Fibroblast of lung (primary cell): ENCODE measurements around the gene NANOG. TPM values are rescaled to one million over a fixed set of nuclear protein-coding genes. Genes with fewer than 3 reads are reported as not detected.
"Not testable (repeated sequence)": the region's sequence is repeated elsewhere in the genome, so short reads cannot be mapped to it uniquely, and the experiment has no call there.

Source experiments
- DNase-seq, 2 donors: peaks; one replicate each; pipeline versions ENCODE4 v3.0.0 to v3.0.0-alpha.2; 2010; ENCODE audit warnings: low read depth in 2 of 2
- H2AFZ ChIP-seq: 2 replicates; pipeline ENCODE4 v1.5.1; 2012; ENCODE audit warnings: low read length, control low read depth, inconsistent platforms
- H3K27ac ChIP-seq: 2 replicates; pipeline ENCODE4 v1.5.1; 2011; ENCODE audit warnings: low read length, control low read depth; ENCODE audit not compliant: insufficient read depth
- H3K27me3 ChIP-seq: 2 replicates; pipeline ENCODE4 v1.5.1; 2011; ENCODE audit warnings: mild to moderate bottlenecking, low read length; ENCODE audit not compliant: control insufficient read depth, insufficient read depth
- H3K36me3 ChIP-seq: 2 replicates; pipeline ENCODE4 v1.5.1; 2011; ENCODE audit warnings: low read length; ENCODE audit not compliant: control insufficient read depth, insufficient read depth
- H3K4me1 ChIP-seq: 2 replicates; pipeline ENCODE4 v1.5.1; 2011; ENCODE audit warnings: low read length; ENCODE audit not compliant: control insufficient read depth, insufficient read depth; ENCODE audit errors: extremely low read depth
- H3K4me2 ChIP-seq: 2 replicates; pipeline ENCODE4 v1.5.1; 2011; ENCODE audit warnings: low read length, control low read depth; ENCODE audit not compliant: insufficient read depth; ENCODE audit errors: extremely low read depth
- H3K4me3 ChIP-seq, 4 experiments: fragments of 200-600 bp in 1 of 4; sonication (generic) in 1 of 4; replicated peaks in 1 of 4; 2 replicates each; pipeline ENCODE4 v1.5.1; 2011 to 2016; ENCODE audit warnings: low read length in 4 of 4, low read depth in 3 of 4, mild to moderate bottlenecking in 3 of 4, control low read depth in 2 of 4, inconsistent platforms in 1 of 4, mixed read lengths in 1 of 4; ENCODE audit not compliant: insufficient read depth in 1 of 4; ENCODE audit errors: control extremely low read depth in 1 of 4
- H3K79me2 ChIP-seq: 2 replicates; pipeline ENCODE4 v1.5.1; 2012; ENCODE audit warnings: mild to moderate bottlenecking, low read length, inconsistent platforms; ENCODE audit not compliant: control insufficient read depth, insufficient read depth
- H3K9ac ChIP-seq: 2 replicates; pipeline ENCODE4 v1.5.1; 2011; ENCODE audit warnings: mild to moderate bottlenecking, low read length, control low read depth; ENCODE audit not compliant: insufficient read depth
- H3K9me3 ChIP-seq: 2 replicates; pipeline ENCODE4 v1.5.1; 2012; ENCODE audit warnings: low read depth, low read length; ENCODE audit not compliant: control insufficient read depth, insufficient read depth
- H4K20me1 ChIP-seq: 2 replicates; pipeline ENCODE4 v1.5.1; 2011; ENCODE audit warnings: low read length; ENCODE audit not compliant: control insufficient read depth, insufficient read depth; ENCODE audit errors: extremely low read depth
- EZH2 ChIP-seq: IDR thresholded peaks from 2 replicates; pipeline ENCODE4 v1.5.1; 2012; ENCODE audit warnings: low read length, control low read depth, mild to moderate bottlenecking; ENCODE audit errors: missing control alignments
- polyA plus RNA-seq, 2 donors: library from polyadenylated mRNA; depleted of rRNA in 1 of 2; stranded (reverse) in 1 of 2; unstranded in 1 of 2; fragments of >200 nt; gene quantifications; 2 replicates each; pipeline ENCODE4 v1.2.1, GENCODE V29; 2011 to 2012; ENCODE audit warnings: missing spikeins in 1 of 2
- total RNA-seq: library from RNA; depleted of rRNA; stranded (reverse); fragments of >200 nt; gene quantifications from 2 replicates; pipeline ENCODE4 v1.2.1, GENCODE V29; 2014
- TF ChIP-seq, protein P1 (sequence below), 2 donors: IDR thresholded peaks in 1 of 2; conservative IDR thresholded peaks in 1 of 2; 1 replicate in 1 of 2; 2 replicates in 1 of 2; pipeline ENCODE4 v1.5.1; 2011 to 2012; ENCODE audit warnings: low read length in 2 of 2, control low read depth in 1 of 2, inconsistent platforms in 1 of 2, low read depth in 1 of 2, mild to moderate bottlenecking in 1 of 2

The NANOG gene
- total and polyA plus RNA-seq, 2 donors (not counting 1 experiment from before 2014, with no cell fraction given): 0.02 TPM; not detected in 1

DNA sequence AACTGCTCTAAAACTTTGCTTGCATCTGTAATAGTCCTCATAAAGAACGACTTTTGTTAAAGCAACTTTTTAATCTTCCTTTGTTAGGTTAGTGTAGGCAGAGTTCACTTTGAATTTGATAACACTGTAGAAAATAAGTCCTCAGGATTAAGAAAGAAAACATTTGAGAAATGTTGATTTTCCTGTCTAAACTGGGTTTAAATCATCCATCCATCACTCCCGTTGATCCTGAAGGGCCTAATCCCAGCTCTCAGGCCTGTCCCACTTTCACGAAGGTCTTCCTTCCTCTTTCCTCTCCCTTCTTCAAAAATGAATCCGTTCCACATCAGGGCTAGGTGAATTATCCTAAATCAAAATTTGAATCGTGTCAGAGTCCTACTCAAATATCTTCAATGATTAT lies 46.6 kb downstream of the NANOG start:
- no peaks in the 10 kb centered on the region for H3K36me3 ChIP-seq
- H3K27me3 ChIP-seq: no peaks in the 10 kb centered on the region
- no peak for DNase-seq
- H4K20me1 ChIP-seq: no peaks in the 10 kb centered on the region
- H2AFZ ChIP-seq: no peak overlapping the region
- H3K9ac ChIP-seq: no peak overlapping the region
- H3K79me2 ChIP-seq: no peaks in the 10 kb centered on the region
- no peak overlapping the region for H3K4me2 ChIP-seq
- H3K9me3 ChIP-seq: no peaks in the 10 kb centered on the region
- no peak overlapping the region for H3K27ac ChIP-seq
- H3K4me3 ChIP-seq: no peak overlapping the region
- TF ChIP-seq, protein P1, sequence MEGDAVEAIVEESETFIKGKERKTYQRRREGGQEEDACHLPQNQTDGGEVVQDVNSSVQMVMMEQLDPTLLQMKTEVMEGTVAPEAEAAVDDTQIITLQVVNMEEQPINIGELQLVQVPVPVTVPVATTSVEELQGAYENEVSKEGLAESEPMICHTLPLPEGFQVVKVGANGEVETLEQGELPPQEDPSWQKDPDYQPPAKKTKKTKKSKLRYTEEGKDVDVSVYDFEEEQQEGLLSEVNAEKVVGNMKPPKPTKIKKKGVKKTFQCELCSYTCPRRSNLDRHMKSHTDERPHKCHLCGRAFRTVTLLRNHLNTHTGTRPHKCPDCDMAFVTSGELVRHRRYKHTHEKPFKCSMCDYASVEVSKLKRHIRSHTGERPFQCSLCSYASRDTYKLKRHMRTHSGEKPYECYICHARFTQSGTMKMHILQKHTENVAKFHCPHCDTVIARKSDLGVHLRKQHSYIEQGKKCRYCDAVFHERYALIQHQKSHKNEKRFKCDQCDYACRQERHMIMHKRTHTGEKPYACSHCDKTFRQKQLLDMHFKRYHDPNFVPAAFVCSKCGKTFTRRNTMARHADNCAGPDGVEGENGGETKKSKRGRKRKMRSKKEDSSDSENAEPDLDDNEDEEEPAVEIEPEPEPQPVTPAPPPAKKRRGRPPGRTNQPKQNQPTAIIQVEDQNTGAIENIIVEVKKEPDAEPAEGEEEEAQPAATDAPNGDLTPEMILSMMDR (conservative IDR thresholded peaks at IDR 0.05 in 1 of 2, IDR thresholded peaks at IDR 0.05 in 1 of 2; ENCODE audit: low read depth in 1 of 2, low read length in 2 of 2): no peak
- TF ChIP-seq EZH2: no peak
- H3K4me1 ChIP-seq: no peaks in the 10 kb centered on the region

DNA sequence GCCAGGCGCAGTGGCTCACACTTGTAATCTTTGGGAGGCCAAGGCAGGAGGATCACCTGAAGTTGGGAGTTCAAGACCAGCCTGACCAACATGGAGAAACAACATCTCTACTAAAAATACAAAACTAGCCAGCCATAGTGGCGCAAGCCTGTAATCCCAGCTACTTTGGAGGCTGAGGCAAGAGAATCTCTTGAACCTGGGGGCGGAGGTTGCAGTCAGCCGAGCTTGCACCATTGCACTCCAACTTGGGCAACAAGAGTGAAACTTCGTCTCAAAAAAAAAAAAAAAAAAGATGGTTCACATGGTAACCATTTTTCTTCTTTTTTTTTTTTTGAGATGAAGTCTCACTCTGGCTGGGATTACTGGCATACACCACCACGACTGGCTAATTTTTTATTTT lies 48.2 kb downstream of the NANOG start:
- Histone ChIP-seq H3K79me2 (no peaks in the 10 kb centered on the region), H3K4me3 (no peak overlapping the region), H3K27ac (no peak overlapping the region)

DNA sequence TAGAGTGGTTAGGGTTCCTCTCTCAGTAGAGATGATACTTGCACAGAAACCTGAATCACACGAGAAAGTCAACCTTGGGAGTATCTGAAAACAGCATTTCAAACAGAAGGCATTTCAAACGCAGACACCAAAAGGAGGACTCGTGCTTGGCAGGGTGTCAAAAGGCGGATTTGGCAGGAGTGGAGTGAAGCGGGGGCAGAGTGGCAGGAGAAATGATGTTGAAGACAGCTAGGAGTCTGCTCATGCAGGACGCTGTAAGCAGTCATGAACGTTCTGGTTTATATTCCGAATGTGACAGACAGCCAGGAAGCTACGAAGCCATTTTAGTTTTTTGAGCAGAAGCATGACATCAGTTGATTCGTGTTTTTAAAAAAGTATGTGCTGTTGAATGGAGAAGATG lies 50.0 kb downstream of the NANOG start:
- H3K36me3 ChIP-seq, H3K79me2 ChIP-seq, H3K27ac ChIP-seq, H4K20me1 ChIP-seq, H3K9me3 ChIP-seq, H3K27me3 ChIP-seq, H3K9ac ChIP-seq, H3K4me1 ChIP-seq, H3K4me3 ChIP-seq: not testable (repeated sequence)
- DNase-seq: peak; percentile 28 to 32
- H3K4me2 ChIP-seq: peak overlapping the region; percentile 25
- H2AFZ ChIP-seq: peak overlapping the region; percentile 77

More for the DNA sequence above, 48.2 kb downstream of the NANOG start:
- no peak for DNase-seq
- Histone ChIP-seq H3K4me2 (no peak overlapping the region), H4K20me1 (no peaks in the 10 kb centered on the region), H3K27me3 (no peaks in the 10 kb centered on the region), H2AFZ (no peak overlapping the region), H3K4me1 (no peaks in the 10 kb centered on the region), H3K9ac (no peak overlapping the region), H3K36me3 (no peaks in the 10 kb centered on the region), H3K9me3 (no peaks in the 10 kb centered on the region)
- TF ChIP-seq, protein P1 (conservative IDR thresholded peaks at IDR 0.05 in 1 of 2, IDR thresholded peaks at IDR 0.05 in 1 of 2; ENCODE audit: low read depth in 1 of 2, low read length in 2 of 2): no peak
- TF ChIP-seq EZH2: no peak

DNA sequence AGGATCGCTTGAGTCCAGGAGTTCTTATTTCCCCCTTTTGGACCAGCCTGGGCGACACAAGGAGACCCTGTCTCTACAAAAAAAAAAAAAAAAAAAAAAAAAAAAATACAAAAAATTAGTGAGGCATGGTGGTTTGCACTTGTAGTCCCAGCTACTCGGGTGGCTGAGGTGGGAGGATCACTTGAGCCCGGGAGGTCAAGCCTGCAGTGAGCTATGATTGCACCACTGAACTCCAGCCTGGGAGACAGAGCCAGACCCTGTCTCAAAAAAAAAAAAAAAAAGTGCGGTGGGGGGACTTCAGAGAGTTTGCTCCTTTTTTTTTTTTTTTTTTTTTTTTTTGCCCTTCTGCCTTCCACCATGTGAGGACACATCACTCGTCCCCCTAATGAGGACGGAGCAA lies 50.6 kb downstream of the NANOG start:
- H3K36me3 ChIP-seq, H3K27ac ChIP-seq, H3K9ac ChIP-seq, H2AFZ ChIP-seq, H3K4me3 ChIP-seq, H3K9me3 ChIP-seq, H4K20me1 ChIP-seq, H3K4me1 ChIP-seq, H3K27me3 ChIP-seq, DNase-seq, H3K4me2 ChIP-seq, H3K79me2 ChIP-seq: not testable (repeated sequence)

DNA sequence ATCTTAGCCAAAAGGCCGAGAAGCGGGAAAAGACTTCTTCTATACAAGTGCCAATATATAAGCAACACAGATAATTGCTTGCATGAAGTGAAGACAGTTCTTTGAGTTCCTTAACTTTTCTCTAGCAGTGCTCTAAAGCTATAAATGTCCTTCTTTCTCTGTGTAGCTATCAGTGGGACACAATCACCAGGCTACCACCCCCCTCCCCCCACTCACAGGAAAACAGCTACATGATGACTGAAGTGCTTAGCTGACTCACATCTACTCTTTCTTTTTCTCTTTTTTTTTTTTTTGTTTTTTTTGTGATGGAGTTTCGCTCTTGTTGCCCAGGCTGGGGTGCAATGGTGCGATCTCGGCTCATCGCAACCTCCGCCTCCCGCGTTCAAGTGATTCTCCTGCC lies 53.2 kb downstream of the NANOG start:
- H3K4me2 ChIP-seq, H4K20me1 ChIP-seq, H3K4me1 ChIP-seq, H3K9ac ChIP-seq, DNase-seq, H3K79me2 ChIP-seq, H3K36me3 ChIP-seq, H3K4me3 ChIP-seq, H2AFZ ChIP-seq, H3K27ac ChIP-seq, H3K9me3 ChIP-seq, H3K27me3 ChIP-seq: not testable (repeated sequence)
